DLD1 (cell line): ENCODE measurements around the gene POLD1.

Experiments used
- in situ Hi-C: cut with HindIII; loops from 2 replicates; pipeline ENCODE4 v1.10.0; 2017; ENCODE audit warnings: low sequenced_read_pairs

The POLD1 gene

GRCh38 chr19:50365434-50366306 lies 18.5 kb upstream of the POLD1 start, which contains the start of gene NAPSA:
Gene NAPSA (minus strand): TSS chr19:50365639. CDS start chr19:50365621, 18 bp downstream.
- in situ Hi-C loops, result no loop called here

GRCh38 chr19:50368649-50369570 lies 15.2 kb upstream of the POLD1 start:
- in situ Hi-C loops, result no loop called here

- in situ Hi-C loops, result no loop called here
Measured at GRCh38 chr19:50371914-50372475, 12.2 kb upstream of the POLD1 start.

GRCh38 chr19:50376166-50377050 lies 7.7 kb upstream of the POLD1 start, which contains the start of gene NR1H2:
Gene NR1H2 (plus strand): TSS chr19:50376457. CDS start chr19:50377606, 1,149 bp downstream.
- in situ Hi-C loops, result no loop called here

GRCh38 chr19:50377051-50377461 lies 7.1 kb upstream of the POLD1 start:
- in situ Hi-C loops, result no loop called here

GRCh38 chr19:50377517-50377916 lies 6.6 kb upstream of the POLD1 start:
- in situ Hi-C loops, result no loop called here

GRCh38 chr19:50378169-50378862 lies 5.8 kb upstream of the POLD1 start:
- in situ Hi-C loops, result no loop called here

GRCh38 chr19:50378863-50379236 lies 5.3 kb upstream of the POLD1 start:
- in situ Hi-C loops, result no loop called here

GRCh38 chr19:50379602-50380001 lies 4.5 kb upstream of the POLD1 start:
- in situ Hi-C loops, result no loop called here

GRCh38 chr19:50380137-50380536 lies 4.0 kb upstream of the POLD1 start:
- in situ Hi-C loops, result no loop called here

- in situ Hi-C loops, result no loop called here
Measured at GRCh38 chr19:50380751-50381151, 3.4 kb upstream of the POLD1 start.

- in situ Hi-C loops, result no loop called here
Measured at GRCh38 chr19:50381881-50382729, 2.0 kb upstream of the POLD1 start.

- in situ Hi-C loops, result no loop called here
Measured at GRCh38 chr19:50383001-50383851, 921 bp upstream of the POLD1 start.

- in situ Hi-C loops, result no loop called here
Measured at GRCh38 chr19:50384685-50385535, 763 bp downstream of the POLD1 start.

- in situ Hi-C loops, result no loop called here
Measured at GRCh38 chr19:50387176-50387867, 3.2 kb downstream of the POLD1 start.

- in situ Hi-C loops, result no loop called here
Measured at GRCh38 chr19:50387868-50388245, 3.7 kb downstream of the POLD1 start.
